ENCODE data around the gene TEX2. TPM values are rescaled to one million over a fixed set of nuclear protein-coding genes. Genes with fewer than 3 reads are reported as not detected.
"Not testable (repeated sequence)": the region's sequence is repeated elsewhere in the genome, so short reads cannot be mapped to it uniquely, and the experiment has no call there.

The TEX2 gene
- total RNA-seq, 1 experiment from 2014 or later = 11.7 TPM

DNA sequence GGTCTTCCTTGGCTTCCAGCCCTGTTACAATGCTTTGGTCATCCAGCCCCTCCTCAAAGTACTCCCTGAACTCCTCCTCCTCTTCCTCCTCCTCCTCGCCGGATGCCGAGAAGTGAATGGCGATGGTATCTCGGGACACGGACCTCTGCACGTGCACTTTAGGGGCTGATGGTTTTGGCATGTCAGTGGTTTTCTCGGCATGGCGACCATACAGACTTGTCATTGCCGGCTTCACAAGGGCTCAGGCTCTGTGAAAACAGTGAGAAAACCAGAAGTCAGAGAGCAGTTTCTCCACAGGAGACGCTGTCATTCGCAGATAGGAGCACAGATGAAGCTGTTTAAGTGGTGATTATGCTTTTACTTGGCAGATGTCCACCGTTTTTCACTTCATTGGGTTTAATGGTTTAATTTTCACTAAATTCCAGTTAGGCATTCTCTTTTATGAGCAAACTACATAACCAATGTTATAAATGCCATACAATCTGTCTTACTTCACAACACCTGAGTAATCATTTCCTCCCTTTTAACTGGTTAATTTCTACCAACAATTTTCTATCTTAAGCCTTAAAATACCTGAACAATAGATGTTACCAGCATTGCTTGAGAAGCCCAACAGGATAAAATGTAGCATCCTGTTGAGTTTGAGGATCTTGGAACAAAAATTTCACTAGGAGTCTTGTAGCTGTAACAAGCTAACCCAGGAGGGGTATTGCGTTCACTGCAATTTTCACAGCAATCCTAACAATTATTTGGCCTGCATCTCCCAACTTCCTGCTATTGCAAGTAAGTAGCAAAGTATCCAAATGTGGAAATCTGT, 48.9 kb downstream of the TEX2 start:
- DNase-seq (ENCODE audit: low spot score) = no peak

GRCh38 chr17:64212122-64212521, 50.9 kb downstream of the TEX2 start:
- DNase-seq (ENCODE audit: low spot score) = no peak

GRCh38 chr17:64209983-64210382, 53.1 kb downstream of the TEX2 start:
- no peak for DNase-seq (ENCODE audit: low spot score)

- no peak for DNase-seq (ENCODE audit: low spot score)
Measured at GRCh38 chr17:64209356-64209941, 53.6 kb downstream of the TEX2 start.

DNA sequence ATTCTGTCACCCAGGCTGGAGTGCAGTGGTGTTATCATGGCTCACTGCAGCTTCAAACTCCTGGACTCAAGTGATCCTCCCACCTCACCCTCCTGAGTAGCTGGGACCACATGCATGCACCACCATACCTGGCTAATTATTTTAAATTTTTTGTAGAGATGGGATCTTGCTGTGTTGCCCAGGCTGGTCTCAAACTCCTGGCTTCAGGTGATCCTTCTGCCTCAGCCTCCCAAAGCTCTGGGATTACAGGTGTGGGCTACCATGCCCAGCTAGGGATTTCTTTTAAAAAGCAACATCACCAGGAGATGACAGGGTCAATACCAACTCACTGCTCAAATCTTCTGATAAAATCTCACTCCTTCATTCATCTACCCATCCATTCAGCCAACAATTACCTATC, 54.4 kb downstream of the TEX2 start:
- DNase-seq (ENCODE audit: low spot score) = not testable (repeated sequence)

DNA sequence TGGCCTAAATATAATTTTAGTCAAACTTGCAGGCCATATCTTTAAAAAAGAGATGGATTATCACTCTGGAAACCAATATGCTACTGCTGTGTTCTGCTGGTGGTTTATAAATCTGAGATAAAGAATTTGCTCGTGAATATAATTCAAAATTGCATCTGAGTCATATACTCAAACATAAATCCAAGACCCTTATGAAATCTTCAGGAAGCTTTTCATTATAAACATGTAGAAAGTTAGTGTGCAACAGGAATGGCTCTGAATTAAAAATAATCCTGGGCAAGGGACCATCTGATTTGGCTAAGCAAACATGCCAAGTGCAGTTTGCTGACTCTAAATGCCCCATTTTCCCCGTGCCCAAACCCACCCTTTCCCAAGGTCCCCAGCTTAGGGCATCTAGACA, 57.3 kb downstream of the TEX2 start:
- DNase-seq (ENCODE audit: low spot score) = no peak

GRCh38 chr17:64203630-64204029, 59.4 kb downstream of the TEX2 start:
- DNase-seq (ENCODE audit: low spot score) = no peak

GRCh38 chr17:64202683-64203344, 60.2 kb downstream of the TEX2 start:
- no peak for DNase-seq (ENCODE audit: low spot score)

DNA sequence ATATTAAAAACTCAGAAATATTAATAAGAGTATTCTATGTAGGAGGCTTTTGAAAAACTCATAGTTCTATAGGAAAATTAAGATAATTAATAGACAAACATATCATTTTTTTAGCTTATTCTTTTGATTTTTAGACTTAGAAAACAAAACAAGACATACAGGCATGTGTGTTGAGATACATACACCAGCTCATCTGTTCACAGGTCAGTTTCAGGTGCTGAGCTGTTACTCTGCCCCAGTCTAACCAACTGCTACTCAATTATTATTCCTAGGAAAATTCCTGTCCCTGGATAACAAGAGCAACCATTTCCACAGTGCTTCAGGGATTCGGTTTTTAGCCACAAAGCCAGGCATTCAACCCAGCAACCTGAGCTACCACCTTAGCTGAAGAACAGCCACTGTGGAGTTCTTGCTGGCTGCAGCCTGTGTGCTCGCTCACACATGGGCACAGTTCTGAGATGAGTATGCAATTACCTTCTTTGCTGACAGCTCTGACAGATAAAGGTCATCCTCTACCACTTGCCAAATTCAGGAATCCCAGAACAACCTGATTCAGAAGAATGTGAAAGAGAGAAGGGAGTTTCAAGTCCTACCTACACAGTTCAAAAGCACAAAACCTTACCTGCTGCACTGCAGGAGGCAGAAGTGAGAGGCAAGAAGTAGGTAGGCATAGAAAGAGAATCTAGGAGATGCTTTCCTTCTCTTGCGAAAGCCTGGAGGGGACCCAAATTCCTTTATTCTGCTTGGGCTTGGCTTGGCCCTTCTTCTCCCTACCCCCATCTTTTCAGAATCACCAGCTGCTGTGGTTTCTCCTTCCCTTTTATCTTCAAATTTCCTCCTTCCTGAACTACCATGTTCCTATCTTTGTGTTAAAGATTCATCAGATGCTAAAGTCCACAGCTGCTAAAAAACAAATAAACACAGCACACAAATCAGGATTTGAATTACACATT, 62.7 kb downstream of the TEX2 start:
- DNase-seq (ENCODE audit: low spot score) = no peak

GRCh38 chr17:64198331-64199090, 64.5 kb downstream of the TEX2 start:
- DNase-seq (ENCODE audit: low spot score) = no peak

DNA sequence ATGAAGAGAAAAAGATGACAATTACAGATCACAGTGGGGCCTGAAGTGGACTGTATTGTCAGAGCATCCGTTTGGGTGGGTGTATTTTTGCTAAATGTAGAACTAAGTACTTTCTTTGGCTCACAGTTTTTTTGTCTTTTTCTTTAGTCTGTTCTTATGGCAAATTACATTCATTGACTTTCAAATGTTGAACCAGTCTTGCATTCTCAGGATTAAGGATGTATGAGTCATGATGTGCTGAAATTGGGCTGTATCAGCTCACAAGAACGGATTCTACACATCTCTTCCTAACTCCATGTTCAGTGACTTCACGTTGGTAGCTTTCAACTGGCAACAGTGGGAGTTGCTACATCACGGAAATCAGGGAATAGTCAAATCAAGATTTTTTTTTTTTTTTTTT, 66.5 kb downstream of the TEX2 start:
- DNase-seq (ENCODE audit: low spot score) = no peak

DNA sequence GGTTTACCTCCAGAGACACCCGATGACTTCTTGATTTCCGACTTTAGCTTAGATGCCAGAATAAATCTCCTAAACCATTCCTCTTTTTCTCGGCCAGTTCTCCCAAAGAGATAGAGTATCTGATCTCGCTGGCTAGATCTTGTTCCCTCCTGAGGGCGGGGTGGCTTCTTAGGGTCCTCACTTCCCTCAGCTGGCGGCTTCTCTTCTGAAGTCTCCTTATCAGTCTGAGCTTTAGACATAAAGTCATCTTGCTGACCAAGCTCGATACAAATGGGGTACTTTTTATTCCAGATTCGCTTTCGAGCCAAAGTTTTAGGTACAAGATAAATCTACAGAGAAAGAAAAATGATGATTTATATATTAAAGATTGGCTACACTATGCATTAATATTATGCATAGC, 69.5 kb downstream of the TEX2 start:
- no peak for DNase-seq (ENCODE audit: low spot score)

DNA sequence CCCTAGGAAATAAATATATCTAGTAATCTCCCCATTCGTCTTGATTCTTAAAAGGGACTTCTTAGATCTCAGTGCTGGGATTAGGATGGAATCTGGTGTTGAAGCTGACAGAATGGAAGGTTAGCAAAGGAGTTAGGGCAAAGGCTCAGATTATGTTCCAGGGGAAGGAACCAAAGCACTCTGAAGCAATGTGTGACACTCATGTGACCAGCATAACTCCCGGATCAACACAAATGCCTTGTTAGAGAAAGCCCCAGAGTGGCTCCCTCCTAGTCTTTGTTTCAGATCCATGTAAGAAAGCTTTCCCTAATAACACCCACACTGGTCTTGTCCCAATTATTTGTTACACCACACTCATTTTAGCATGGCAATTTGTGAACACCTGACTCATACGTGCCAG, 70.5 kb downstream of the TEX2 start:
- DNase-seq (ENCODE audit: low spot score) = no peak

- DNase-seq (ENCODE audit: low spot score) = no peak
Measured at GRCh38 chr17:64190472-64190871, 72.6 kb downstream of the TEX2 start.

DNA sequence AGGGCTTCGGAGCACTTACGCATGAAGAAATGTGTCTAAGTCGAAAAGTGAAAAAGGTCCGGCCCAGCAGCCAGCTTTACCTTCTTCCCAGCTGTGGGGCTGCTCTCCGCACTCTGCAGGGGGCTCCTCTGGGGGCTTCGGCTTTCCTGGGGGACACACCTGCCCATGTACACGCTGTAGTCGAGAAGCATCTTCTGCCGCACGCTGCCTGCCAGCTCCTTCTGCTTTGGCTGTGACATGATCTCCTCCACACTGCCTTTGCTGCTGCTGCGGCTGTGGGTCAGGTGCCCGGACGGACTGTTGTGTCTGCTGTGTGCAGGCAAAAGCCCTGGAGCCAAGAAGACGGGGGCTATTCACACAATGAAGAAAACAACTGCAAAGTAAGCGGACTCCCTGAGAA, 75.0 kb downstream of the TEX2 start:
- no peak for DNase-seq (ENCODE audit: low spot score)

DNA sequence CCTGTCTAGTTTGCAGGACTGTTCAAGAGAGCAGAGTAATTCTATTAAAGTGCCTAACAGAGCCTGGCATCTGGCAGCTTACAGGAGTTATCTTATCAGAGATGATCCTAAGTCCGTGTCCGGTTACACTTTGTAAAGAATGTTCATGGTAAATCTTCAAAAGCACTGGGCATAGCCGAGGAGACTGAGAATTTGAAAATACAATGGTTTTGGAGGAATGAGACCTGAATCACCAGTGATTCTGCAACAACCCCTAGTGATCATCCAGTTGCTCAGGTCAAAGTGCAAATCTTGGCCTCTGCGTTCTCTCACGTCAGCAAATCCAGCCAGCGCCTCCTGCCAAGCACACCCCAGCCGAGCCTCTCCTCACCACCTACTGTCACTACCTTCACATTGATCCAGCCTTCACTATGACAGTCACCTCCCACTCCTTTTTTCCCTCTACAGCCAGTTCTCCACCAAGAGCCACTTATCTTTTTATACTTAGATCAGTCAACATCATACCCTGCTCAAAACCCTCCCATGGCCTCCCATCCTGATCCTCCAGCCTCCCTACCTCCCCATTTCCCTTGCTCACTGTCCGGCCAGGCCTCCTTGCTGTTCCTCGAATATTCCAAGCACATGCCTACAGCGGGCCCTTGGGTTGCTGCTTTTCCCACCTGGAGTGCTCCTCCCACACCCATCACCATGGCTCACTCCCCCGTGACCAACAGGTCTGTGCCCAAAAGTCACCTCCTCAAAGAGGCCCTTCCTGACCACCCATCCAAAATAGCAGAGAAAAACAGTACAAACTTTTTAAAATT, 75.8 kb downstream of the TEX2 start:
- no peak for DNase-seq (ENCODE audit: low spot score)

GRCh38 chr17:64186171-64187092, 76.6 kb downstream of the TEX2 start:
- DNase-seq (ENCODE audit: low spot score) = no peak

DNA sequence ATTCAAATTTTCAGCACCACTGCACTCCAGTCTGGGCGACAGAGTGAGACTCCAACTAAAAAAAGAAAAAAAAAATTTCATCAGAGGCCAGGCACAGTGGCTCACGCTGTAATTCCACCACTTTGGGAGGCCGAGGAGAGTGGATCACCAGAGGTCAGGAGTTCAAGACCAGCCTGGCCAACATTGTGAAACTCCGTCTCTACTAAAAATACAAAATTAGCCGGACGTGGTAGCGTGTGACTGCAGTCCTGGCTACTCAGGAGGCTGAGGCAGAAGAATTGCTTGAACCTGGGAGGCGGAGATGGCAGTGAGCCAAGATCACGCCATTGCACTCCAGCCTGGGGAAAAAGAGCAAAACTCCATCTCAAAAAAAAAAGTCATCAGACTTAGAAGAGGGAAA, 77.5 kb downstream of the TEX2 start:
- DNase-seq (ENCODE audit: low spot score) = not testable (repeated sequence)

DNA sequence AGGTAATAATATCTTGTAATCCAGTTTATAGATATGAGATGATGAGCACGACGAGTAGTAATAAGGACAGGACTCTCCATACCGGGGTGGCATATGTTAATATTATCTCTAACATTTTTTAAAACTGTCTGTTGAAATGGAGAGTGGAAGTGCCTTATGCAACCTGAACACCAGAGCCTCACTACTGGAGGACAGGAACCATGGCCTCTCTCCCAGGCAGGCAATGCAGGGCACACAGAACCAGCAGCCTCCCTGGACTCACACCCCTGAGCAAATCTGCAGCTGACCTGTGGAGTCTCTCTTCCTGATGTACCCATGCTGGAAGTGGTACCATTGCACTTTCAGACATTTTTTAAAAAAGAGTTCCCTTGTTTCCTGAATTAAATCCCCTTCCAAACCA, 78.0 kb downstream of the TEX2 start:
- no peak for DNase-seq (ENCODE audit: low spot score)

Measured in H4 (cell line).